GM12878 (cell line): ENCODE measurements around the gene IL26. TPM values are rescaled to one million over a fixed set of nuclear protein-coding genes. Genes with fewer than 3 reads are reported as not detected.

Source experiments
- ATAC-seq: fragments of 200-7000 bp; cut with Tn5 transposase; 3 replicates; pipeline ENCODE4 v1.9.1; 2020; ENCODE audit warnings: mild to moderate bottlenecking, moderate library complexity
- BruUV-seq: library from RNA; stranded (reverse); fragments of 400-500 nt; replicated peaks from 2 replicates; lab custom pipeline; 2021; lab: Mats Ljungman, UMichigan
- CTCF ChIA-PET: fragments of 300-600 bp; sonication (Branson Sonifier 250); formaldehyde crosslinking; extraction: SDS; loops from one replicate; lab custom pipeline; 2021; ENCODE audit warnings: inconsistent platforms; lab: Yijun Ruan, JAX
- POLR2A ChIA-PET: fragments of 350-600 bp; formaldehyde crosslinking; extraction: SDS; loops from one replicate; lab custom pipeline; 2021; ENCODE audit warnings: inconsistent platforms; lab: Charles Lee
- RAD21 ChIA-PET: fragments of 300-600 bp; sonication (Branson Sonifier 250); formaldehyde crosslinking; loops from one replicate; lab custom pipeline; 2023; ENCODE audit warnings: antibody characterized with exemption; ENCODE audit not compliant: unreplicated experiment; lab: Charles Lee
- SMC1A ChIA-PET: fragments of 300-600 bp; sonication (Branson Sonifier 250); formaldehyde crosslinking; loops from one replicate; lab custom pipeline; 2023; ENCODE audit not compliant: unreplicated experiment, uncharacterized antibody; lab: Charles Lee
- DNase-seq: peaks from one replicate; pipeline ENCODE4 v3.0.0-alpha.2; 2011; ENCODE audit warnings: low read depth, low spot score
- FAIRE-seq: peaks from 3 replicates; lab custom pipeline; 2011; peaks lifted over from hg19 to GRCh38; lab: Jason Lieb, UNC
- H2AFZ ChIP-seq: 2 replicates; pipeline ENCODE4 v1.6.0; 2011; ENCODE audit warnings: low read depth, low read length, control low read depth; ENCODE audit not compliant: control insufficient read depth
- H3K27ac ChIP-seq: 2 replicates; pipeline ENCODE4 v1.5.1; 2011; ENCODE audit warnings: control low read depth; ENCODE audit not compliant: control insufficient read depth, insufficient read depth
- H3K27me3 ChIP-seq, 2 experiments: replicated peaks in 1 of 2; 2 replicates each; pipeline versions ENCODE4 v1.6.0 to v1.6.1; 2011; ENCODE audit warnings: low read length in 1 of 2; ENCODE audit not compliant: control insufficient read depth in 2 of 2, insufficient read depth in 2 of 2
- H3K36me3 ChIP-seq, 2 experiments: 2 replicates each; pipeline ENCODE4 v1.5.1; 2011; ENCODE audit warnings: low read length in 1 of 2; ENCODE audit not compliant: control insufficient read depth in 2 of 2, insufficient read depth in 2 of 2
- H3K4me1 ChIP-seq: 2 replicates; pipeline ENCODE4 v1.6.1; 2011; ENCODE audit warnings: mild to moderate bottlenecking, low read length, moderate library complexity, mixed read lengths; ENCODE audit not compliant: control insufficient read depth, insufficient read depth
- H3K4me2 ChIP-seq: 2 replicates; pipeline ENCODE4 v1.6.0; 2011; ENCODE audit warnings: control low read depth; ENCODE audit not compliant: control insufficient read depth, insufficient read depth
- H3K4me3 ChIP-seq: fragments of 200-600 bp; sonication (generic); 2 replicates; pipeline ENCODE4 v1.5.1; 2016
- H3K79me2 ChIP-seq: 2 replicates; pipeline ENCODE4 v1.6.0; 2011; ENCODE audit warnings: low read length; ENCODE audit not compliant: control insufficient read depth, insufficient read depth
- H3K9ac ChIP-seq: 2 replicates; pipeline ENCODE4 v1.8.0; 2011; ENCODE audit warnings: low read length, control low read depth, mixed read lengths; ENCODE audit not compliant: control insufficient read depth, insufficient read depth
- H3K9me3 ChIP-seq: replicated peaks from 3 replicates; pipeline ENCODE4 v1.5.1; 2011; ENCODE audit warnings: mild to moderate bottlenecking, low read length; ENCODE audit not compliant: control insufficient read depth, insufficient read depth
- H4K20me1 ChIP-seq: 2 replicates; pipeline ENCODE4 v1.6.0; 2011; ENCODE audit not compliant: control insufficient read depth, insufficient read depth
- CHD1 ChIP-seq: IDR thresholded peaks from 2 replicates; pipeline ENCODE4 v1.6.1; 2012; ENCODE audit warnings: low read depth, low read length, improper control_type of control experiment
- RFX5 ChIP-seq: IDR thresholded peaks from 2 replicates; pipeline ENCODE4 v1.6.1; 2011; ENCODE audit warnings: low read depth, low read length, improper control_type of control experiment
- SRF ChIP-seq, 2 experiments: IDR thresholded peaks; 2 replicates each; pipeline ENCODE4 v1.6.1; 2011; ENCODE audit warnings: low read depth in 2 of 2, low read length in 2 of 2, mild to moderate bottlenecking in 1 of 2, moderate library complexity in 1 of 2
- SUPT20H ChIP-seq: IDR thresholded peaks from 2 replicates; pipeline ENCODE4 v1.6.1; 2011; ENCODE audit warnings: low read depth, mild to moderate bottlenecking, low read length, moderate library complexity, borderline replicate concordance; ENCODE audit not compliant: control insufficient read depth
- TCF12 ChIP-seq: IDR thresholded peaks from 2 replicates; pipeline ENCODE4 v1.6.1; 2011; ENCODE audit warnings: low read depth, mild to moderate bottlenecking, low read length
- TCF3 ChIP-seq: IDR thresholded peaks from 2 replicates; pipeline ENCODE4 v1.6.1; 2012; ENCODE audit warnings: low read depth, mild to moderate bottlenecking, low read length, borderline replicate concordance; ENCODE audit not compliant: insufficient read depth
- ZBTB40 ChIP-seq: fragments of 450-650 bp; IDR thresholded peaks from 2 replicates; pipeline ENCODE4 v1.6.1; 2016; ENCODE audit warnings: mild to moderate bottlenecking, moderate library complexity, borderline replicate concordance
- ZSCAN29 ChIP-seq: fragments of 450-650 bp; IDR thresholded peaks from 2 replicates; pipeline ENCODE4 v1.6.1; 2017; ENCODE audit warnings: mild to moderate bottlenecking, moderate library complexity
- in situ Hi-C: fragments of 300-500 bp; cut with MboI; formaldehyde crosslinking; loops from 9 replicates; pipeline ENCODE4 v1.14.3; 2018; ENCODE audit warnings: mixed read lengths
- intact Hi-C: fragments of 100-400 bp; cut with micrococcal nuclease; formaldehyde crosslinking; loops from one replicate; pipeline ENCODE4 v1.14.2; 2022; ENCODE audit not compliant: unreplicated experiment
- polyA plus RNA-seq, 11 experiments: library from polyadenylated mRNA; depleted of rRNA in 4 of 11; unstranded in 6 of 11; stranded (reverse) in 5 of 11; fragments of >200 nt; fragmentation: Nextera tagmentation in 4 of 11; fragmentation: Illumina TruSeq in 1 of 11; extraction: Ambion mirVana in 4 of 11; extraction: Trizol in 1 of 11; gene quantifications; 1 replicate in 1 of 11; 2 replicates in 10 of 11; pipeline versions ENCODE4 v1.2.1 to v1.2.3, GENCODE V29; 2011 to 2016; ENCODE audit warnings: inconsistent platforms in 2 of 11, missing spikeins in 2 of 11, low read depth in 1 of 11
- total RNA-seq, 4 experiments: library from RNA; depleted of rRNA in 3 of 4; stranded (reverse); fragments of >200 nt in 3 of 4; fragmentation: Illumina TruSeq in 1 of 4; extraction: Trizol in 1 of 4; gene quantifications; 2 replicates each; pipeline versions ENCODE4 v1.2.1 to v1.2.3, GENCODE V29; 2013 to 2021
- TF ChIP-seq, protein P1 (sequence below): fragments of 450-650 bp; IDR thresholded peaks from 2 replicates; pipeline ENCODE4 v1.6.1; 2014; ENCODE audit warnings: mild to moderate bottlenecking

Gene IL26
- total and polyA plus RNA-seq, 10 of the 15 experiments (the other 5 are each of a cell fraction or from before 2014, with no cell fraction given), result not detected

DNA sequence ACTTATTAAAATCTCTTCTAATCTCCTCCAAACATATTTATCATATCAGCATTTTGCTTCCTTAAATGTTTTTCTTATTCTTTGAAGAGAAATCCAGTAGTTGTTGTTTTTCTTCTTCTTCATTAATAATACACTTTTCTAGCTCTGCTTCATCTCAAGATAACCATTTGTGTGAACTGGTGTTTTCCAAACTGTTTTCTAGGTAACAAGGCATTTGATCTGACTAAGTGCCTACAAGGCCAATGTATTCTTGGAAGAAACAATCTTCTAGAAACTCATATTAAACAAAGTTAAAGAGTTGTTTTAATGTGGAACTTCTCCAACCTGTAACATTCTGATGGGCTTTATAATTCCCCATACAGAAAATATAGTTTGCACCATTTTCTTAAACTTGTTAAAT lies 35.3 kb downstream of the IL26 start:
- in situ Hi-C loops (no loop called here), intact Hi-C loops (no loop called here)
- ChIA-PET RAD21 (no interaction called here), SMC1A (interaction anchor here (0.6 to 1.7 kb wide), 2 partner anchors 9 to 111 kb away, joined by 3 to 7 read pairs; no protein-coding TSS in a partner anchor), POLR2A (no interaction called here), CTCF (interaction anchor here (0.5 kb wide), 1 partner anchor 28 kb away, joined by 3 read pairs; no protein-coding TSS in a partner anchor)
- H3K9me3 ChIP-seq, result no peaks in the 10 kb centered on the region; the same call in 2 of the 3 replicates
- H3K79me2 ChIP-seq, result no peaks in the 10 kb centered on the region
- FAIRE-seq (no peak), DNase-seq (no peak), ATAC-seq (no peak)
- no peak overlapping the region for H2AFZ ChIP-seq
- peaks cover 0 to 2% of the 10 kb centered on the region in 2 experiments; a peak in 1 of 4 replicates for H3K27me3 ChIP-seq
- H3K4me1 ChIP-seq, result no peaks in the 10 kb centered on the region
- TF ChIP-seq TCF3 (no peak), ZBTB40 (no peak), RFX5 (no peak), CHD1 (no peak), SUPT20H (no peak), ZSCAN29 (no peak), SRF (IDR thresholded peaks at IDR 0.05; ENCODE audit: low read depth in 2 of 2, low read length in 2 of 2) (no peak), TCF12 (no peak)
- TF ChIP-seq, protein P1, sequence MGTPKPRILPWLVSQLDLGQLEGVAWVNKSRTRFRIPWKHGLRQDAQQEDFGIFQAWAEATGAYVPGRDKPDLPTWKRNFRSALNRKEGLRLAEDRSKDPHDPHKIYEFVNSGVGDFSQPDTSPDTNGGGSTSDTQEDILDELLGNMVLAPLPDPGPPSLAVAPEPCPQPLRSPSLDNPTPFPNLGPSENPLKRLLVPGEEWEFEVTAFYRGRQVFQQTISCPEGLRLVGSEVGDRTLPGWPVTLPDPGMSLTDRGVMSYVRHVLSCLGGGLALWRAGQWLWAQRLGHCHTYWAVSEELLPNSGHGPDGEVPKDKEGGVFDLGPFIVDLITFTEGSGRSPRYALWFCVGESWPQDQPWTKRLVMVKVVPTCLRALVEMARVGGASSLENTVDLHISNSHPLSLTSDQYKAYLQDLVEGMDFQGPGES, result no peak
- no peaks in the 10 kb centered on the region for H4K20me1 ChIP-seq
- H3K9ac ChIP-seq, result no peak overlapping the region
- H3K4me3 ChIP-seq, result no peak overlapping the region
- no peak overlapping the region for H3K27ac ChIP-seq
- H3K36me3 ChIP-seq, result no peaks in the 10 kb centered on the region
- no TSS peak for BruUV-seq
- H3K4me2 ChIP-seq, result no peak overlapping the region
